COLO668 (cell line): ENCODE results near the gene SSC5D.

ENCODE experiments used
- DNase-seq: peaks from one replicate; lab custom pipeline; 2025; ENCODE audit not compliant: unreplicated experiment; lab: John Stamatoyannopoulos, UW

Gene SSC5D

GRCh38 chr19:55535173-55535964 lies 47.1 kb downstream of the SSC5D start:
- no peak for DNase-seq

- DNase-seq, result no peak
Observed at GRCh38 chr19:55535965-55536350, 47.7 kb downstream of the SSC5D start.

DNA sequence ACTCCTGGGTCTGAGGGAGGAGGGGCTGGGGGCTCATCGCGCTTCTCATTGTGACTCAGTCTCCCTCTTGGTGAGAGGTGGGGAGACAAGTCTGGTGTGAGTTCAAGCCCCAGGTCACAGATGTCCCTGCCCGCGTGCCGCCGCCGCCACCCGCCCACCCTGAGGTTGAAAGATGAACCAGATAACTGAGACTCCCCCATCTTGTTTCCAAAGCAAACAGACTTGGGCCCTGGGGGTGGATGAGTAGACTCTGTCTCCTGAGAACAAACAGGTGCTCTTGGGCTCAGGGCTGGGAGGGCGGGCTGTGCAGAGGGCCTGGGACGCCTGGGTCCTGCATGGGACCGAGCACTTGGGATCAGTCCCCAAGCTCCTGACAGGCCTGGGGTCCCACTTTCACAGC lies 48.1 kb downstream of the SSC5D start:
- no peak for DNase-seq

GRCh38 chr19:55536951-55537740 lies 48.9 kb downstream of the SSC5D start, which contains the start of gene SBK2:
Gene SBK2 (minus strand): TSS chr19:55537133. CDS start chr19:55536294, 839 bp downstream.
- no peak for DNase-seq

GRCh38 chr19:55537741-55538111 lies 49.5 kb downstream of the SSC5D start:
- no peak for DNase-seq

- no peak for DNase-seq
Observed at GRCh38 chr19:55538132-55538531, 49.9 kb downstream of the SSC5D start.

GRCh38 chr19:55539090-55539984 lies 51.1 kb downstream of the SSC5D start:
- DNase-seq, result no peak

DNA sequence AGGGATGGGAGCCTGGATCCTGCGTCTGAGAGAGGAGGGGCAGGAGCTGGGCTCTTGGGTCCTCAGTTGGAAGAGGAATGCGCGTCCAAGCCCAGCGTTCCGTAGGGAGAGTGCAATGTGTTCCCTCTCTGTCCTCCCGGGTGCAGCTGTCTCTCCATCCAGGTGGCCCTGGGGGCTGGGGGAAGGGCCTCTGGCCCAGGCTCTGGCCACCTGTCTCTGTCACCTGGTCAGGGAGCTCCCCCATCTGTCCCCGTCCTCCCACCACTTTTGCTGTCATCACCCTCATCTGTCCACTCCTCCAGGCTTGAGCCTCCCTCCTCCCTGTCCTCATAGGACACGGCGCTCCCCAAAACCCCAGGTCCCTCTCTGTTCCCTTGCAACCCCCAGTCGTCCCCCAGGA lies 52.4 kb downstream of the SSC5D start:
- peak; percentile 28 for DNase-seq

GRCh38 chr19:55541091-55541490 lies 52.9 kb downstream of the SSC5D start:
- DNase-seq, result no peak

GRCh38 chr19:55542292-55542855 lies 54.1 kb downstream of the SSC5D start:
- no peak for DNase-seq

- no peak for DNase-seq
Observed at GRCh38 chr19:55543567-55543966, 55.3 kb downstream of the SSC5D start.

DNA sequence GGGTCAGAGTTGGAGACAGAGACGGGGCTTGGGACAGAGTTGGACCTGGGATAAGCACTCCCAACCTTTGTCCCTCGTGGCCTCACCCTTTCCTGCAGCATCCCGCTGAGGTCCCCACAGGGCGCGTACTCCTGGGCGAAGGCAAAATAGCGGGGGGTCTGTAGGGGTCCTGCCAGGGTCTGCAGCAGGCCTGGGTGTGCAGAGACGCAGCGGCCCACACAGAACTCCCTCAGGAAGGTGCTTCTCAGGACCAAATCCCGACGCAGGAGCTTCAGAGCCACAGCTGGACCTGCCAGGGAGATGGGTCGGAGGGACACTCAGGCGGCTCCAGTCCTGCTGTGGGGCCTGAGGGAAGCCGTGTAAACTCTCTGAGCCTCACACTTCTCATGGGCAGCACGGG lies 55.8 kb downstream of the SSC5D start:
- DNase-seq, result no peak

GRCh38 chr19:55544776-55545439 lies 56.7 kb downstream of the SSC5D start:
- DNase-seq, result no peak

DNA sequence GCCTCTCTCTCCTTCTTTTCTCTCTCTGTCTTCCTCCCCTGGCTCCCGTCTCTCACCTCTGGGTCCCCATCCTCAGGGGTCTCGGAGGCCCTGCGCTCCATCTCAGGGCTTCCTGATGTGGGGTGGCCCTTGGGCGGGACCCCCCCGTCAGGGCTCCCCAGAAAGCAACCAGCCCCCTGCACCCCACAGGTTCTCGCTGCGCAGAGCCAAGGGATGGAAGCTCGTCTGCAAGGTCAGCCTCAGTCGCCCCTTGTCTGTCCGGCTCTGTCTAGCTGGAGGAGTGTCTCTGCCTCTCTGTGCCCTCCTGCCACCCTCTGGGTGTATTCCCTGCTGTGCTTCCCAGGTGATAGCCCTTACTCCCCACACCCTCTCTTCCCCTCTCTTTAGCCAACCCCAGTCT lies 57.2 kb downstream of the SSC5D start, which contains the start of gene SBK3:
TSS of gene SBK3 (minus strand) at position 101 of the 400 bp plus-strand sequence. CDS start at position 101, 0 bp downstream.
- no peak for DNase-seq

GRCh38 chr19:55546011-55546410 lies 57.8 kb downstream of the SSC5D start:
- no peak for DNase-seq

DNA sequence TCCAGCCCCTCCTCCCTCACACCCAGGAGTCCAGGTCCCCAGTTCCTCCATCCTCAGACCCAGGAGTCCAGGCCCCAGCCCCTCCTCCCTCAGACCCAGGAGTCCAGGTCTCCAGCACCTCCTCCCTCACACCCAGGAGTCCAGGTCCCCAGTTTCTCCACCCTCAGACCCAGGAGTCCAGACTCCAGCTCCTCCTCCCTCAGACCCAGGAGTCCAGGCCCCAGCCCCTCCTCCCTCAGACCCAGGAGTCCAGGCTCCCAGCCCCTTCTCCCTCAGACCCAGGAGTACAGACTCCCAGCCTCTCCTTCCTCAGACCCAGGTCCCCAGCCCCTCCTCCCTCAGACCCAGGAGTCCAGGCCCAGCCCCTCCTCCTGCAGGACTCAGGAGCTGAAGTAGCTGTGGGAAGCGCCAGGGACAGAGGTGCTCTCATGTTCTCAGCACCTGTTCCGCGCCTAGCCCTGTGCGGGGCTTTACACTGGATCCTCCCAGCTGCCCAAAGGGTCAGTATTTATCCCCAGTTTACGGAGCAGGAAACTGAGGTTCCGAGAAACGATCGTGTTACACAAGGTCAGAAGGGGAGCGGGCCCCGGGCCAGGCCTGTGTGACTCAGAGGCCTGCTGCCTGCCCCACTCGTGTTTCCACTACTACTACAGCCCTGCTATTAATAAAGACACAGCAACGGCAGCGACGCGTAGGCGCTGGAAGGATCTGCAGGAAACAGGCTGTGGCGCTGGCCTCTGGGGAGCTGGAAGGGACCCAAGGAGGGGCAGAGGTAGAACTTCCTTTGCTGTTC lies 58.8 kb downstream of the SSC5D start:
- no peak for DNase-seq

DNA sequence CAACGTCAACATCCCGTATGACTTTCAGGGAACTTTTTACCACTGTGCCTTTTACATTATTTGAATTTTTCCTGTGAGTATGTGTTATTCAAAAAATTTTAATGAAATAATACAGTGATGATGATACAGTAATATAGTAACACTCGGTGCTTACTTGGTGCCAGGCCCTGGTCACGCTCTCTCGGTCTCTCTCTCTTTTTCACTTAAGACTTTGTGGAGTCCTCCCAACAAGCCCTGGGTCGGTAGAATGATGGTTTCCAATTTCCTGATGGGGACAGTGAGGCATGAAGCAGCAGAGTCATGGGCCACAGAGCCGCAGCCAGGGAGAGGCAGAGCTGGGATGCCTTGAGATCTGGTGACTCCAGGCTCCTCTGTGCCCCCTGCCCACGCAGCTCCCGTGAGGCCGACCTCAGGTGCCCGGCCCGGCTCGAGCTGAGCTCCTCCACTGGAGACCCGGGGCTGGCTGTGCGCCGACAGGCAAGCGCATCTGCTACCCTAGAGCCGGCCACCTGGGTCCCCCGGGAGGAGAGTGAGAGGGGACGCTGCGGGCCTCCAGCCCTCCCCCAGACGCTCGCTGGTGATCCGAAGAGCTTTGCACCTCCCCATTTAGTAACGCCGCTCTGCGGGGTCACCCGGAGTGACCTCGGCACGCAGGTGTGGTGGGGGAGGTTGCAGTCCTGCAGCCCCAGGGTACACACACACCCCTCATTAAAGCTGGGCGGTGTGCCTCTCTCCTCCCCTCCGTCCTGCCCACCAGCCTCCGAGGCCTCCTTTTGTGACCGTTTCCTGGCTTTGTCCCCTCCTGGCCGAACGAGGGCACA lies 61.5 kb downstream of the SSC5D start:
- DNase-seq, result peak; percentile 28

DNA sequence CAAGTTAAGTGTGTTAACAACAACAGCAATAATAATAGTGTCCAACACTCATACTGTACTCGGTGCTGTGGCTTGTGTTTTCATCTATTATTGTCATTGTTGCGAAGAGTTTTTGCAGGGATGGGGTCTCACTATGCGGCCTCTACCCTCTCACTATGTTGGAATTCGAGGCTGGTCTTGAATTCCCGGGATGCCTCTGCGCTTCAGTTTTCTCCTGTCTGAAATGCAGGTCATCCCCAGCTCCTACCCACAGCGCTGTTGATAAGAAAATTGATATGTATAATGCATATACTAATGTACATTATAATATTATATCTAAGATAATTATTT lies 62.0 kb downstream of the SSC5D start:
- no peak for DNase-seq

GRCh38 chr19:55552206-55552605 lies 64.0 kb downstream of the SSC5D start:
- no peak for DNase-seq
